SU-DHL-6 (cell line): ENCODE data around the gene RNF8.
A peak's percentile ranks its signal among the peaks of the same experiment; 100 is the strongest.

Experiments used
- H2AFZ ChIP-seq: fragments of 200-600 bp; sonication (generic); 2 replicates; pipeline ENCODE4 v1.6.1; 2014; ENCODE audit warnings: low read depth, mild to moderate bottlenecking, moderate library complexity, mixed read lengths, antibody characterized with exemption, low read length; ENCODE audit not compliant: severe bottlenecking
- H3F3A ChIP-seq: fragments of 200-600 bp; shearing (Covaris generic); 2 replicates; pipeline ENCODE4 v1.6.0; 2016; ENCODE audit warnings: antibody characterized with exemption, mild to moderate bottlenecking; ENCODE audit not compliant: insufficient read depth
- H3K27ac ChIP-seq: fragments of 200-600 bp; sonication (generic); 2 replicates; pipeline ENCODE4 v1.5.1; 2016; ENCODE audit warnings: low read depth, mild to moderate bottlenecking, low read length, moderate library complexity, mixed read lengths
- H3K27me3 ChIP-seq: fragments of 200-600 bp; sonication (generic), shearing (Covaris generic); 2 replicates; pipeline ENCODE4 v1.6.0; 2014; ENCODE audit warnings: mild to moderate bottlenecking, low read length
- H3K36me3 ChIP-seq: fragments of 200-600 bp; sonication (generic); 2 replicates; pipeline ENCODE4 v1.6.1; 2014; ENCODE audit warnings: mild to moderate bottlenecking, low read length, mixed read lengths
- H3K4me2 ChIP-seq: fragments of 300-600, 200-600 bp; shearing (Covaris generic), sonication (generic); 2 replicates; pipeline ENCODE4 v1.6.0; 2014; ENCODE audit warnings: low read length, low read depth, mild to moderate bottlenecking; ENCODE audit not compliant: poor library complexity, severe bottlenecking
- H3K4me3 ChIP-seq: fragments of 200-600 bp; sonication (generic); 2 replicates; pipeline ENCODE4 v1.5.1; 2014; ENCODE audit warnings: antibody characterized with exemption, low read length, mild to moderate bottlenecking, mixed read lengths; ENCODE audit not compliant: insufficient read depth, poor library complexity, severe bottlenecking
- H3K79me2 ChIP-seq: fragments of 200-600 bp; sonication (generic); 2 replicates; pipeline ENCODE4 v1.6.1; 2014; ENCODE audit warnings: mild to moderate bottlenecking, low read length, moderate library complexity; ENCODE audit not compliant: insufficient read depth
- H3K9ac ChIP-seq: fragments of 200-600 bp; sonication (generic); 2 replicates; pipeline ENCODE4 v1.7.0; 2014; ENCODE audit warnings: mild to moderate bottlenecking, low read length
- H3K9me2 ChIP-seq: fragments of 200-600 bp; sonication (generic); replicated peaks from 2 replicates; pipeline ENCODE4 v1.6.1; 2014; ENCODE audit warnings: low read length; ENCODE audit not compliant: insufficient read depth
- H3K9me3 ChIP-seq: fragments of 200-600 bp; sonication (generic); 2 replicates; pipeline ENCODE4 v1.6.1; 2014; ENCODE audit warnings: low read length, mixed read lengths; ENCODE audit not compliant: insufficient read depth
- H4K20me1 ChIP-seq: fragments of 200-600 bp; sonication (generic); 2 replicates; pipeline ENCODE4 v1.6.1; 2014; ENCODE audit warnings: low read depth, mild to moderate bottlenecking, antibody characterized with exemption, low read length, moderate library complexity, mixed read lengths
- CTCF ChIP-seq: fragments of 200-600 bp; sonication (generic); IDR thresholded peaks from one replicate; pipeline ENCODE4 v1.5.1; 2017; ENCODE audit warnings: antibody characterized with exemption, mild to moderate bottlenecking, low read length, moderate library complexity; ENCODE audit not compliant: insufficient read depth, poor library complexity, severe bottlenecking
- EZH2phosphoT487 ChIP-seq: fragments of 200-600 bp; sonication (generic), shearing (Covaris generic); conservative IDR thresholded peaks from 2 replicates; pipeline ENCODE4 v1.6.1; 2018; ENCODE audit warnings: mild to moderate bottlenecking, antibody characterized with exemption, low read length, moderate library complexity, mixed read lengths

RNF8 gene

GRCh38 chr6:37371154-37372083 is 17.6 kb downstream of the RNF8 start:
- Histone ChIP-seq H4K20me1 (no peaks in the 10 kb centered on the region), H2AFZ (no peak overlapping the region), H3K4me2 (no peak overlapping the region), H3F3A (peaks cover 18% of the 10 kb centered on the region), H3K36me3 (peaks cover 22% of the 10 kb centered on the region; the same call in 1 of the 2 replicates), H3K79me2 (no peaks in the 10 kb centered on the region), H3K9me3 (no peaks in the 10 kb centered on the region), H3K4me3 (no peak overlapping the region), H3K27ac (peak overlapping the region; percentile 48), H3K9ac (no peak overlapping the region), H3K9me2 (no peaks in the 10 kb centered on the region), H3K27me3 (no peaks in the 10 kb centered on the region)
- TF ChIP-seq EZH2phosphoT487 (no peak), CTCF (no peak)

GRCh38 chr6:37372116-37372515 is 18.3 kb downstream of the RNF8 start:
- Histone ChIP-seq H3K27me3 (no peaks in the 10 kb centered on the region), H3K79me2 (no peaks in the 10 kb centered on the region), H3K27ac (peak overlapping the region; percentile 48), H3K4me3 (no peak overlapping the region), H3K9ac (no peak overlapping the region), H3K9me2 (no peaks in the 10 kb centered on the region), H4K20me1 (no peaks in the 10 kb centered on the region), H3K36me3 (peaks cover 22% of the 10 kb centered on the region; the same call in 1 of the 2 replicates), H2AFZ (no peak overlapping the region), H3F3A (peaks cover 25% of the 10 kb centered on the region), H3K4me2 (no peak overlapping the region), H3K9me3 (no peaks in the 10 kb centered on the region)
- TF ChIP-seq CTCF, result no peak

GRCh38 chr6:37373822-37374471 is 20.2 kb downstream of the RNF8 start:
- peak overlapping the region; percentile 95 for H3K27ac ChIP-seq
- H3K79me2 ChIP-seq, result no peaks in the 10 kb centered on the region
- peaks cover 18% of the 10 kb centered on the region; the same call in 1 of the 2 replicates for H3K36me3 ChIP-seq
- H3F3A ChIP-seq, result peaks cover 39% of the 10 kb centered on the region
- no peaks in the 10 kb centered on the region for H3K27me3 ChIP-seq
- H3K4me3 ChIP-seq, result no peak overlapping the region
- H2AFZ ChIP-seq, result no peak overlapping the region
- H3K9me3 ChIP-seq, result no peaks in the 10 kb centered on the region
- H4K20me1 ChIP-seq, result no peaks in the 10 kb centered on the region
- H3K4me2 ChIP-seq, result peak overlapping the region; percentile 3
- H3K9ac ChIP-seq, result no peak overlapping the region
- no peak for TF ChIP-seq EZH2phosphoT487
- no peak for TF ChIP-seq CTCF
- no peaks in the 10 kb centered on the region for H3K9me2 ChIP-seq
